Stimulated activated CD8-positive, alpha-beta memory T cell treated with anti-CD3 and anti-CD28 coated beads, Interleukin-4, amount 100 ng/mL, for 1 hour (primary cell): ENCODE data around the gene ARL5C.

Source experiments
- DNase-seq, 2 donors: peaks; one replicate each; pipeline ENCODE4 v3.0.0-alpha.2; 2020; ENCODE audit warnings: low read depth in 2 of 2, low spot score in 1 of 2

Gene ARL5C

GRCh38 chr17:39108461-39109375, 57.2 kb downstream of the ARL5C start:
- no peak for DNase-seq

GRCh38 chr17:39107973-39108372, 58.0 kb downstream of the ARL5C start:
- DNase-seq: no peak

- no peak for DNase-seq
Measured at GRCh38 chr17:39107155-39107554, 58.8 kb downstream of the ARL5C start.
